GM21423 (cell line): ENCODE results near the gene UNC13A.

Experiments used
- ATAC-seq: cut with Tn5 transposase; IDR thresholded peaks from one replicate; pipeline ENCODE4 v1.9.1; 2021; ENCODE audit warnings: mild to moderate bottlenecking, moderate library complexity; ENCODE audit not compliant: unreplicated experiment

UNC13A gene

GRCh38 chr19:17673937-17674799 is 14.0 kb downstream of the UNC13A start:
- ATAC-seq: no peak

GRCh38 chr19:17671906-17672305 is 16.2 kb downstream of the UNC13A start:
- ATAC-seq: no peak

- ATAC-seq: no peak
These were observed 18.7 kb downstream of the UNC13A start for GRCh38 chr19:17669419-17669818.

DNA sequence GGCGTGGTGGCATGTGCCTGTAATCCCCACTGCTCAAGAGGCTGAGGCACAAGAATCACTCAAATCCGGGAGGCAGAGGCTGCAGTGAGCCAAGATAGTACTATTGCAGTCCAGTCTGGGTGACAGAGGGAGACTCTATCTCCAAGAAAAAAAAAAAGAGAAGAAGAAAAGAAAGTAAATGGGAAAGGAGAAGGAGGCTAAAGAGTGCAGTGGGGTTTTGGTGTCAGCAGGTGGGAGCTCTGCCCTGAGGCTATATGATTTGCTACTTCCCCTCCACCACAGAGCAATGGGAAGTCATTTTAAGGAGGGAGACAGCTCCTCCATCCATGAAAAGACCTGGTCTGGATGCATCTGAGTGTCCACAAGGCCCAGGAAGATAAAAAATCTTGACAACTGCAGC is 23.1 kb downstream of the UNC13A start:
- no peak for ATAC-seq

GRCh38 chr19:17659996-17660395 is 28.2 kb downstream of the UNC13A start:
- ATAC-seq: no peak

DNA sequence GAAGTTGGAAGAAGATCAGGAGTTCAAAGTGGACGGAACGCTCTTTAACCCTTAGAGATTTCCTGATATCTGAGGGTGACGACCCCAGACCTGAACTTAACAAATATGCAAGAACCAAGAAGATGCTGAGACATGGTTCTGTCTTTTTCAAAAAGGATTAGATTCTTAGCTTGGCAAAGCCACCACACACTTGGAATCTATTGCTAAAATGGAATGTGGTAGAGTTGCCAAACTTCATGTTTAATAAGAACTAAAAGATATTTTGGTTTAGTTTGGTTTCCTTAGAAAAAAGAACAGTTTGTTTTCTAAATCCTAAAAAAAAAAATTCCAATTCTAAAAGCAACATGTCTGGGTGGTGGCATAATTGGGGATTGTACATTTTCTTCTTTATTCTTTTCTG is 29.5 kb downstream of the UNC13A start:
- no peak for ATAC-seq

GRCh38 chr19:17658240-17658639 is 29.9 kb downstream of the UNC13A start:
- ATAC-seq: no peak

- ATAC-seq: no peak
These were observed 31.2 kb downstream of the UNC13A start for GRCh38 chr19:17656970-17657369.

DNA sequence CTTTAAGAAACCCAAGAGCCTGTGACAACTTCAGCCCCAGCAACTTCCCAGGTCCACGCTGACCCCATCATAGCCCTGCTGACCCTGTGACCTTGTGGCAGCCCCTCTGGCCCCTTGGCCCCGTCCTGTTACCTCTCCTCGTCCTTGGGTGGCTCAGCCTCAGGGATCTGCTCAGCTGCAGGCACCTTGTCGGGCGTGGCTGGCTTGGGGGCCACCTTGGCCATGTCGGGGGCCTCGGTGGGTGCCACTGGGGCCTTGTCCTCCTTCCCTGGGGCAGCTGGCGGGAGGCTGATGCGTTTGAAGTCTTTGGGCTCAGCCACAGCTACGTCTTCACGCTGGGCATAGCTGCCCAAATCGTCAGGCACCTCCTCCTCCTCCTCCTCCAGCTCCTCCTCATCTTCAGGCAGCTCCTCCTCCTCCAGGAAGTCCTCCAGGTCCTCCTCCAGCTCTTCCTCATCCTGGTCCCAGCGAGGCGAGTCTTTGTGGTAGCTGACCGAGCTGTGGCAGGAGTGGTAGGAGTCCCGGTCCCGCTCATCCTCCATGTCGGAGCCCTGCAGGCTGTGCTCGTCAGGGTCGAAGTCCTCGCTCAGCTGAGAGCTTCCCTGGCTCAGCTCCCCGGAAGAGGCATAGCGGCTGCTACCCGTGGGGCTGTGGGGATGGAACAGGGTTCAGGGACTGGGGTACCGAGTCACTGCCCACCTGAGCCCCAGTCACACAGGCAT is 32.2 kb downstream of the UNC13A start:
- no peak for ATAC-seq

GRCh38 chr19:17654993-17655392 is 33.2 kb downstream of the UNC13A start:
- no peak for ATAC-seq

GRCh38 chr19:17652627-17653026 is 35.5 kb downstream of the UNC13A start:
- no peak for ATAC-seq

DNA sequence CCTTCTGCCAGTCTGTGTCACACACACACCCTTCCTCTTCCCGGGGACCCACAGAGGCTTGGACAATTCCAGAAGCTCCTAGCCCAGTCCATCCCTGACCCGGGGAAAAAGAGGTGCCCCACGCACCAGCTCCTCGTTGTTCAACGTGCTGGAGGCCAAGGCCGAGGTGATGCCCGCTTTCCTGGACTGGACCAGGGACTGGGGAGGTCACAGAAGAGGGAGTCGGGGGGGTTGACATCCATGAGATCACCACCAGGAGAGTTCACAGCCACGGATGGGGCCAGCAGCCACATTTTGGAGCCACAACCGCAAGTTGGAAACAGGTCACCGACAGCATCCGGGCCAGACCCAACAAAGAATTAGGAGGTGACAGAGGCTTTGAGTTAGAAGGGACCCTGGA is 39.4 kb downstream of the UNC13A start:
- no peak for ATAC-seq

DNA sequence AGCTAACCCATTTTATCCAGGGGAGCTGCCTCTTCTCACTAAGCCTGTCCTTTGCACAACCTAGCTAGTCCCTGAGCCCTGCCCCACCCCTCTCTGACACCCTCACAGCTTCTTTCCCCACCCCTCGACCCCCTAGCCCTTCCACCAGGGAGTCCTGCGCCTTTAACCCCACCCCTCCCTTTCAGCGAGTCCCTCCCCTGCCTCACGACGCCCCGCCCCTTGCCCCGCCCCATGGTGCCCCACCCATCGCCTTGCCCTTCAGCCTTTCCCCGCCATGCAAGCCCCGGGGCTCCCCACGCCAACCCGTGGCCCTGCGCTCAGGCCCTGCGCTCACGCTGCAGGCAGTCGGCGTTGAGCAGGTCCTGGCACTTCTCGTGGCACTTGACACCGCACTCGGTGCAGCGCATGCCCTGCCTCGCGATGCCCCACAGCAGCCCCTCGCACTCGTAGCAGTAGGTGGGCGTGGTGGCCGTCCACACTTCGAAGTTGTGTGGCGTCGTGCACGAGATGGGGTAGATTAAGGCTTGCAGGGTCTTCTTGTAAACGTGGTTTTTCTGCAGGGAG is 40.0 kb downstream of the UNC13A start:
- no peak for ATAC-seq

DNA sequence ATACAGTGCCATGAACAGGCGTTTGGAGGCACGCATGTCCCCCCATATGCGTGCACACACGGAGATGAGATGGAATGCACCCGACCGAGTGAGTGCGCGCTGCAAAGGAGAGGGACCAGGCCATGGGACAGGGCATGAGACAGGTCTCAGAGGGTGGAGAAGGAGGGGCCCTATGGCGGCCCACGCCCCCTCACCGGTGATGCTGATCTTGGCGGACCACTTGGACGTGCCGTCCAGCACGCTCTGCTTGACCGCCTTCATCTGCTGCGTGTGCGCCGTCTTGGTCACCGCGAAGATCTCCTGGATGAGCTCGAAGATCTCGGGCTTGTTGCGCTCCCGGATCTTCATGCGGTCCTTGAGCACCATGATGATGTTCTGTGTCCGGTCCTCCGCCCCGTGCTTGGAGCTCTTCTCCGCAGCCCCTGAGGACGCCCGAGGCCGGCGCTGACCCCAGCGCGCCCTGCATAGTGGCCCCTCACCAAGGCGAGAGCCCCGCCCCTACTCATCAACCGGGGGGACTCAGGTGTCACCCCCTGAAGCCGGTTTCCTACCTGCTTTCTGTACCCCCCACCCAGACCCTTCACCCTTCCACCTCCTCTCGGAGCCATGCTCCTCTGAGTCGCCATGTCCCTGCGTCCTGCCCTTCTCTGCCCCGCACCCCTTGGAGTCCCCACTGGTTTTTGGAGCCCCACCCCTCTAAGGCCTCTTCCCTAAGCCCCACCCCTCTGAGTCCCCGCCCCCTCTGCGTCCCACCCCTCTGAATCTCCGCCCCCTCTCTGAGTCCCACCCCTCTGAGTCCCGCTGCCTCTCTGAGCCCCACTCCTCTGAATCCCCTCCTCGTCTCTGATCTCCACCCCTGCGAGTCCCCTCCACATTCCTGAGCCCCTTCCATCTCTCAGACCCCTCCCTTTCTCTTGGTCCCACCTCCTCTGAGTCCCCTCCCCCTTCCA is 40.8 kb downstream of the UNC13A start:
- ATAC-seq: no peak

DNA sequence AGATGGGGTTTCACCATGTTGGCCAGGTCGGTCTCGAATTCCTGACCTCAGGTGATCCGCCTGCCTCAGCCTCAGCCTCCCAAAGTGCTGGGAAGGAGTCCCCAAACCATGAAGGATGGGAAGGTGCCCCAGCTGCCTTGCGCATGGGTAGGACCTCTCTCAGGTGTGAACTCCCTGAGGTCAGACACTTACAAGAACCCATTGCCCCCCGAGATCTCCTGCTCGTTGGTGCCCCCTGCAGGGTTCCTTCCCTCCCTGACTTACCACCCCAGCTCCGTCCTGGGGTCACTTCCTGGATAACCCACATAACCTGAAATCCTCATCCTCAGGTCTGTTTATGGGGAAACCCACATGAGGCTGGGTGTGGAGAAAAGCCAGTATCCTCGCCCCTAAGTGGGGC is 41.7 kb downstream of the UNC13A start:
- no peak for ATAC-seq

DNA sequence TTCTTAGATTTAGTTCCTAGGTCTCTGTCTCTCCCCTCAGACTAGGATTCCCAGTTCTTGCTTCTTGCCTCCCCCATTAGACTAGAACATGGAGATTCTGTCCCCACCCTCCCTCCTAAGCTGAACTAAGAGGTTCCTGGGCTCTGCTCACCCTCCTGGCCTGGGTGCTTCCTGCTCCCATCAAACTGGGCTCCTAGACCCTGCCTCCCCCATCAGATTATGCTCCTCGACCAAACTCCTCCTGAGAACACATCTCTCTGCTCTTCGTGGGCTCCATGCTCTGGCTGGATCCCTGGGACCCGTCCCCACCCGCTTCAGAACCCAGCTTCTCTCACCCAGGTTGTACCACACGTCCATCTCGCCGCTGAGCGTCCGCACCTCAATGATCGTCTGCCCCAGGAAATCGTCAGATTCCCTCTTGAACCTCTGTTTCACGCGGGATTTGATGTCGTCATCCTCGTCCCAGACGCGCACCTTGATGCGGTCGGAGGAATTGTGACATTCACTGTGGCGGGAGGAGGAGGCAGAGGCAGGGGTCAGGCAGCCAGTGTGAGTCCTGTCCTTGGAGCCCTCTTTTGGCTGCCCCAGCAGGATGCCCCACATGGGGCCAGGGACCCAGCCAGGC is 42.7 kb downstream of the UNC13A start:
- ATAC-seq: no peak

DNA sequence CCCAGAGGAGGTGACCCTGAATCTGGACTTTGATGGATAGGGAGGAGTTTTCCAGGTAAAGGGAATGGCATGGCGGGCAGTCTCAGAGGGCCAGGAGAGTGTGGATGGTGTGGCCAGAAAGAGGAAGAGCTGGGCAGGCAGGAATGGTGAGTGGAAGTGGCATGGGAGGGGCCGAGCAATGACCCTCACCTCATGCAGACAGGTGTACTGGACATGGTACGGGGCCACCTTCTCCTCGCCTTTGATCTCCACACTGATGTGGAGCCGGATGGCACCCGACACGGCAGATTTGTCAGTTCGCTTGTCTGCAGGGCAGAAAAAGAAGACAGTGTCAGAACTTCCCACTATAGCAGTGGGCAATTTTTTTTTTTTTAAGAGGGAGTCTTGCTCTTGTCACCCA is 45.5 kb downstream of the UNC13A start:
- no peak for ATAC-seq

GRCh38 chr19:17641846-17642245 is 46.3 kb downstream of the UNC13A start:
- no peak for ATAC-seq

DNA sequence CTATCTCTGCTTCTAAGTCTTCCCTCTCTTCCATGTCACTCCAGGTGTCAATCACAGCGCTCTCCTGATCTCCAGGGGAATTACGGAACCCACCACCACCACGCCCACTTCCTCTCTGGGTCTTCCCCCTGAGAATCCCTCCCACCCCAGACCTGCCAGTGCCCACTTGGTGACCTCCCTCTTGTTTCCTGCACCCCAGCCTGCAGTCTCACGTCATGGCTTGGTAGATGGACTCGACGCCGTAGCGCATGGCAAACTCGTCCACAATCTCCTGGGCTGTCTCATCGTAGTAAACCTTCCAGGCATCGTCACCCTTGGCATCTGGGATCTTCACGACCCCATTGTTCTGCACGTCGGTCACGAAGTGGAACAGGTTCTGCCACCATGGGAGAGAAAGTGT is 47.0 kb downstream of the UNC13A start:
- no peak for ATAC-seq

DNA sequence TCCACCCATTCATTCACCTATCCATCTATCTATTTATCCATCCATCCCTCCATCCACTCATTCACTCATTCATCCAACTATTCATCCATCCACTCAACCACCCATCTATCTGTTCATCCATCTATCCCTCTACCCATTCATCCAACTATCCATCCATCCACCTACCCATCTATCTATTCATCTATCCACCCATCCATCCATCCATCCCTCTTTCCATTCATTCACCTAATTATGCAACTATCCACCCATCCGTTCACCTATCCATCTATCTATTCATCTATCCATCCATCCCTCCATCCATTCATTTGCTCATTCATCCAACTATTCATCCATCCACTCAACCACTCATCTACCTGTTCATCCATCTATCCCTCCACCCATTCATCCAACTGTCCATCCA is 54.5 kb downstream of the UNC13A start:
- ATAC-seq: no peak
